ENCODE measurements around the gene SMYD3. TPM values are rescaled to one million over a fixed set of nuclear protein-coding genes. Genes with fewer than 3 reads are reported as not detected.

Gene SMYD3
- total RNA-seq, 4 donors from 2014 or later: 11.6 to 26.9 (median 18.3) TPM

DNA sequence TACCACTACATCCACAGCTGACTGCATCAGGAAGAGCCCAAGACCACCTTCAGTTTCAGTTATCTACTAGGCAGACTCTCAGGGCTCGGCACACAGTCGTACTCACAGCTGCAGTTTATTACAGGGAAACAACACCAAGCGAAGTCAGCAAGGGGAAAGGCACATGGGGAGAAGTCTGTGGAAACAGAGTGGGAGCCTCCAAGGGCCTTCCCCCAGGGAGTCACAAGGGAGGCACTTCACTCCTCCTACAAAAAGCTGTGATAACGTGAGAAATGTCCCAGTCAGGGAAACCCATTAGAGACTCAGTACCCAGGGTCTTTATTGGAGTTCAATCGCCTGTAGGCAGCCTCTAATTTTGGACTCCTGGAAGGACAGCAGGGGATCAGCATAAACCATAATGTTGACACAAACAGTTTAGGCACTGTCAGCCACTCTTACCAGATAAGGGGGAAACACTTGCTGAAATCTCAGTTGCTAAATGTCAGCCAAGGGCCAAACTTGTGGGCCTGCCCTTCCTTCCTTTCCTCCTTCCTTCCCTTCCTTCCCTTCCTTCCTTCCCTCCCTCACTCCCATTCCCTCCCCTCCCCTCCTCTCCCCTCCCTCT, 444.0 kb downstream of the SMYD3 start:
- H3K36me3 ChIP-seq: no peaks in the 10 kb centered on the region
- no peaks in the 10 kb centered on the region for H3K9me3 ChIP-seq
- TF ChIP-seq POLR2A (IDR thresholded peaks at IDR 0.05) (no peak), EP300 (IDR thresholded peaks at IDR 0.05) (no peak), CTCF (IDR thresholded peaks at IDR 0.05) (no peak), POLR2AphosphoS5 (IDR thresholded peaks at IDR 0.05) (no peak)
- 87 to 95% methylated on average over 4 of the region's 5 CpGs for WGBS, 2 donors (ENCODE audit: low coverage in 1 of 2)
- no peaks in the 10 kb centered on the region for H3K27me3 ChIP-seq
- ATAC-seq: no peak
- H3K4me1 ChIP-seq: peaks cover 0 to 5% (median 0%) of the 10 kb centered on the region in 3 donors
- H3K27ac ChIP-seq: no peak overlapping the region
- H3K4me3 ChIP-seq: no peak overlapping the region

DNA sequence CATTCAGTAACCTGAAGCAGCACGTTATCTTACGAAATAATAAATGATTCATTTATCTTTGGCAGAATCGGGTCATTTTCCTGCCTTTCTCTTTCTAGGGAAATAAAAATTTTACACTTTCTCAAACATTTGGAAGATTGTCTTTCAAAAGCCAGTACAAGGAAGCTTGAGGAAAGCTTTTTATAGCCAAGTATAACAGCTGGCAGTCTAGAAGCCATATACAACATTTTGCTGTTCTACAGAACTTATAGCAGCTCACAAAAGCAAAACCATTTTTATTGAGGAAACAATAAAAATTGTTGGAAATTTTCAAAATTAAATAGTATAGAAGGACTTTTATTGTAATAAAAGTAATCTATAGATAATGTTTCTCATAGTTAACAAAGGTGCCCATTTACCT, 448.6 kb downstream of the SMYD3 start:
- WGBS, 2 donors (ENCODE audit: low coverage in 1 of 2): 42 to 78% methylated on average over 3 of the region's 3 CpGs
- Histone ChIP-seq H3K4me3 (no peak overlapping the region), H3K36me3 (no peaks in the 10 kb centered on the region), H3K27ac (no peak overlapping the region), H3K27me3 (no peaks in the 10 kb centered on the region), H3K9me3 (no peaks in the 10 kb centered on the region), H3K4me1 (no peaks in the 10 kb centered on the region)
- no peak for TF ChIP-seq EP300 (IDR thresholded peaks at IDR 0.05)
- no peak for TF ChIP-seq POLR2AphosphoS5 (IDR thresholded peaks at IDR 0.05)
- no peak for TF ChIP-seq CTCF (IDR thresholded peaks at IDR 0.05)
- no peak for TF ChIP-seq POLR2A (IDR thresholded peaks at IDR 0.05)
- no peak for ATAC-seq

DNA sequence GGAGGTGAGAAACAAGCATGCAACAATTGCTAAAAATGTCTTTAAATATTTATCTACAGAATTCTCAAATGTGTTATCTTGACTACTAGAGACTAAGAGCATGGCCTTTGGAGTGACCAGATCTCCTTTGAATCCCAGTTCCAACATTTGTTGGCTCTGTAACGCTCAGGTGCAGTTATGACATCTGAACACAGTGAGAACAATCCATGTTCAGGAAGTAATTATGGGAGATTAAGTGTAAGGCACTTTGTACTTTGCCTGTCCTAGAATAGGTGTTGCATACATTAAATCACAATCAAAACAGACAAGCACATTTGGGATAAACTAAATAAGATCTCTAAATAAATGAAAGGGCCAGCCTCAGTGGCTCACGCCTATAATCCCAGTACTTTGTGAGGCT, 454.5 kb downstream of the SMYD3 start:
- WGBS, 2 donors (ENCODE audit: low coverage in 1 of 2): 86 to 92% methylated on average over 2 of the region's 2 CpGs
- H3K27me3 ChIP-seq: no peaks in the 10 kb centered on the region
- no peak overlapping the region for H3K27ac ChIP-seq
- H3K36me3 ChIP-seq: no peaks in the 10 kb centered on the region
- H3K9me3 ChIP-seq: no peaks in the 10 kb centered on the region
- H3K4me3 ChIP-seq: no peak overlapping the region
- ATAC-seq: no peak
- no peak for TF ChIP-seq POLR2A (IDR thresholded peaks at IDR 0.05)
- TF ChIP-seq POLR2AphosphoS5 (IDR thresholded peaks at IDR 0.05): no peak
- TF ChIP-seq EP300 (IDR thresholded peaks at IDR 0.05): no peak
- no peak for TF ChIP-seq CTCF (IDR thresholded peaks at IDR 0.05)
- no peaks in the 10 kb centered on the region for H3K4me1 ChIP-seq

DNA sequence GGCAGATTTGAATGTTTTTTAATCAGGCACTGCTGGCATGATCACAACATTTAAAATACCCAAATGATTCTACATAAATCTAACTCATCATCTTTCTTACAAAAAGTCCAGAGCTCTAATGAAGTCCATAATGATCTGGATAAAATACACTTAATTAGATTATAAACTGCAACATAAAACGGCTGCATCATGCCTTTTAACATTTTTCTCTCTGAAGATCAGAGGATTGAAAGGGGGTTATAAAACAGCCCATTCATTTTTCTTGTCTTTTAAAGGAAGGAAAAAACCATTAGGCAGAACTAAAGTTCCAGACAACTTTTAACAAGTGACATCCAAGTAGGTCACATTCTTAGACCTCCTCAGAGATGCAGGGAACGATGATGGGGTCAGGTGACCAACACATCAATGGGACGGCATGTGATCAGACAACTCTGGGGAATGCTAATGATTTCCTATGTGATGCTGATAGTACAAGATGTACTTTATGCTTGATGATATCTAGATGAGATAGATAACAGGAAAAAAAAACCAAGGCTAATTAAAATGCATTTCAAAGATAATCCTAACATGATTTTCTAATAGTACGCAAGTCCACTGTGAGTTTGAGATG, 455.1 kb downstream of the SMYD3 start:
- no peaks in the 10 kb centered on the region for H3K4me1 ChIP-seq
- H3K4me3 ChIP-seq: no peak overlapping the region
- H3K27me3 ChIP-seq: no peaks in the 10 kb centered on the region
- no peaks in the 10 kb centered on the region for H3K9me3 ChIP-seq
- no peak overlapping the region for H3K27ac ChIP-seq
- no peak for ATAC-seq
- TF ChIP-seq EP300 (IDR thresholded peaks at IDR 0.05) (no peak), CTCF (IDR thresholded peaks at IDR 0.05) (no peak), POLR2A (IDR thresholded peaks at IDR 0.05) (no peak), POLR2AphosphoS5 (IDR thresholded peaks at IDR 0.05) (no peak)
- no peaks in the 10 kb centered on the region for H3K36me3 ChIP-seq
- WGBS, 2 donors (ENCODE audit: low coverage in 1 of 2): 68 to 82% methylated on average over 4 of the region's 4 CpGs

- no peak overlapping the region for H3K4me3 ChIP-seq
- H3K36me3 ChIP-seq: no peaks in the 10 kb centered on the region
- H3K4me1 ChIP-seq: no peaks in the 10 kb centered on the region
- no peak overlapping the region for H3K27ac ChIP-seq
- TF ChIP-seq POLR2A (IDR thresholded peaks at IDR 0.05) (no peak), POLR2AphosphoS5 (IDR thresholded peaks at IDR 0.05) (no peak), EP300 (IDR thresholded peaks at IDR 0.05) (no peak), CTCF (IDR thresholded peaks at IDR 0.05) (no peak)
- no peak for ATAC-seq
- H3K27me3 ChIP-seq: no peaks in the 10 kb centered on the region
- 75 to 84% methylated on average over 4 to 5 of the region's 5 CpGs for whole genome bisulfite sequencing, 2 donors (ENCODE audit: low coverage in 1 of 2)
- no peaks in the 10 kb centered on the region for H3K9me3 ChIP-seq
These were observed 458.4 kb downstream of the SMYD3 start for GRCh38 chr1:246048693-246049092.

All from gastroesophageal sphincter (tissue), 4 donors.